Activated CD8-positive, alpha-beta memory T cell treated with anti-CD3 and anti-CD28 coated beads for 48 hours (primary cell): ENCODE measurements around the gene AK2.
"Not testable (repeated sequence)": the region's sequence is repeated elsewhere in the genome, so short reads cannot be mapped to it uniquely, and the experiment has no call there.

Experiments used
- DNase-seq, 3 experiments: peaks; one replicate each; pipeline ENCODE4 v3.0.0-alpha.2; 2020; ENCODE audit warnings: low read depth in 2 of 3, low spot score in 2 of 3

The AK2 gene

GRCh38 chr1:33036526-33037503 lies at the start of gene AK2:
TSS of gene AK2 (minus strand) at chr1:33036883. CDS start at chr1:33036828, 55 bp downstream.
- DNase-seq = peak; percentile 55 to 91 (median 89)

GRCh38 chr1:33086384-33086850 lies 49.7 kb upstream of the AK2 start:
- DNase-seq = no peak

GRCh38 chr1:33085332-33085731 lies 48.6 kb upstream of the AK2 start:
- DNase-seq = no peak

GRCh38 chr1:33082575-33083108 lies 46.0 kb upstream of the AK2 start:
- no peak for DNase-seq

GRCh38 chr1:33081554-33082305 lies 45.0 kb upstream of the AK2 start:
- no peak for DNase-seq

GRCh38 chr1:33080885-33081553 lies 44.3 kb upstream of the AK2 start, which contains the start of gene AZIN2:
TSS of gene AZIN2 (plus strand) at chr1:33081153. CDS start at chr1:33082250, 1,097 bp downstream.
- peak; percentile 86 to 98 (median 98) for DNase-seq

- no peak for DNase-seq
Measured at GRCh38 chr1:33080373-33080772, 43.7 kb upstream of the AK2 start.

GRCh38 chr1:33078030-33078591 lies 41.4 kb upstream of the AK2 start:
- no peak for DNase-seq

- no peak for DNase-seq
Measured at GRCh38 chr1:33074193-33074945, 37.7 kb upstream of the AK2 start.

GRCh38 chr1:33072707-33073106 lies 36.0 kb upstream of the AK2 start:
- no peak for DNase-seq

GRCh38 chr1:33070628-33071027 lies 33.9 kb upstream of the AK2 start:
- DNase-seq = no peak

- DNase-seq = not testable (repeated sequence)
Measured at GRCh38 chr1:33068108-33068507, 31.4 kb upstream of the AK2 start.

- DNase-seq = not testable (repeated sequence)
Measured at GRCh38 chr1:33066477-33066876, 29.8 kb upstream of the AK2 start.

- DNase-seq = no peak
Measured at GRCh38 chr1:33065301-33065700, 28.6 kb upstream of the AK2 start.

GRCh38 chr1:33064284-33064683 lies 27.6 kb upstream of the AK2 start:
- not testable (repeated sequence) for DNase-seq

- no peak for DNase-seq
Measured at GRCh38 chr1:33061834-33062233, 25.2 kb upstream of the AK2 start.

GRCh38 chr1:33060579-33061083 lies 23.9 kb upstream of the AK2 start:
- DNase-seq = no peak

GRCh38 chr1:33057095-33057494 lies 20.4 kb upstream of the AK2 start:
- DNase-seq = no peak

- DNase-seq = no peak
Measured at GRCh38 chr1:33056426-33056825, 19.7 kb upstream of the AK2 start.
